GM21576 (cell line): ENCODE measurements around the gene CNTNAP2.

Experiments used
- ATAC-seq: cut with Tn5 transposase; IDR thresholded peaks from one replicate; pipeline ENCODE4 v1.9.1; 2021; ENCODE audit warnings: mild to moderate bottlenecking, moderate library complexity; ENCODE audit not compliant: unreplicated experiment

Gene CNTNAP2

DNA sequence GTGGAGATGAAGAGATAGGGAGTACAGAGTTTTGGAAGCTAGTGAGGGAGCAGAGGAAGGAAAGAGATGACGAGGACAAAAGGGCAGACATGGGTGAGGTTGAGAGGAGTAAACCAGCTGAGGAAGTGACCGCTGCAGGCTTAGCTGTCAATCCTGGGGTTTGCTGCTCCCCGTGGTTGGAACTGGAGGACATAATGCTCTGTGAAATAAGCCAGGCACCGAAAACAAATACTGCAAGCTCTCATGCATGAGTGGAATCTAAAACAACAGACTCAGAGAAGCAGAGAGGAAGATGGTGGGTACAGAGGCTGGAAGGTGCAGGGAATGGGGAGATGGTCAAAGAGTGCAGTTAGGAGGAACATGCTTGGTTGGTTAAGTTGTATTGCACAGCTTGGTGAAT is 1991.8 kb downstream of the CNTNAP2 start:
- no peak for ATAC-seq

GRCh38 chr7:148110097-148110868 is 1993.7 kb downstream of the CNTNAP2 start:
- no peak for ATAC-seq

DNA sequence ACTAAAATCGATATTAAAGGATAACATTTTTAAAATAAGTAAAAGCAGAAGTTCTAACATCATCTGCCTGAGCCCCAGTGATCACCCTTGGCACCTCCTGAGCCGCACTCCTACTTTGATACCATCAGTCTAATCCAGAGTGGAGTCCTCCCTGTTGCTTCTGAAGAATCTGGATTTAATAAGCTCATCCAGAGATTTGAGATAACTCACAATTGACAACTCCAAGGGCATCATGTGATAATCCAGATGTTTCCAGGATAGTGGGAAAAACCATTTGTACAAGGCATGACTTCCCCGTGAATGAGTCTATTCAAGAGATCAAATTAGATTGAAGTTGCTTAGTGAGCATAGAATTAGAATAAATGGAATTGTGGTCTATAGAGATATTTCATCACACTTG is 1998.2 kb downstream of the CNTNAP2 start:
- no peak for ATAC-seq

- ATAC-seq = no peak
These were observed 1998.7 kb downstream of the CNTNAP2 start for GRCh38 chr7:148115308-148115707.

DNA sequence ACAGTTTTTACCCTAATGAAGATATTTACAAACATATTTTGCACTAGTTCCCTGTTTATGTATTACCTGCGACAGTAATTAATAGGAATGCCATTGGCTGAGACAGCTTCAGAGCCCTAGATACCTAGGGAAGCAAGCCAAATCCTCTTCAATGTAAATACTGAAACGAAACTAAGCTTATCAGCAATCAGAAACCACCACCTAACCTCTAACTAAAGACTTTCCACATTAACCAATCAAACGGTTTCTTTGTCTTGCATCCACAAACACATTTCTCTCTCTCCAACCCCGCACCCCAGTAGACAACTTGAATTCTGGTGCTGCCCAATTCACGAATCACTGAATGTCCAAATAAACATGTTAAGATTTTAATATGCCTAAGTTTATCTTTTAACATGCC is 1999.6 kb downstream of the CNTNAP2 start:
- ATAC-seq = no peak

- ATAC-seq = no peak
These were observed 2000.3 kb downstream of the CNTNAP2 start for GRCh38 chr7:148116829-148117403.

DNA sequence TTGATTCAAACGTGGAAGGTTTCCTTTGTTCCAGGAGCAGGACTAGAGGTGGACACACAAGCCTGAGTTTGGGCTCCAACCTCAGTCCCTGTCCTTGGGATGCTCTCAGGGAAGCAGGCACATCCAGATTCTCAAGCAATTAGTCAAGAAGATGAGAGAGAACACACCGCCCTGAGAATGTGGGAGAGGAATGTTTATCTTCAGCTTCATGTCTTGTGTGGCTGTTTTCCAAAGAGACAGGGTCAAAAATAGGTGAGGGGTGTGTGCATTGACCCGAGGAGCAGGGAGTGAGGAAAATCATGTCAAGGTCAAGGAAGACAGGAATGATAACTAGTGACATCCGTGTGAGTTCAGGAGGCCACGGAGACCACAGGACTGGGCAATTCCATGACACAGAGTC is 2001.8 kb downstream of the CNTNAP2 start:
- ATAC-seq = no peak

- no peak for ATAC-seq
These were observed 2004.8 kb downstream of the CNTNAP2 start for GRCh38 chr7:148121401-148121800.

DNA sequence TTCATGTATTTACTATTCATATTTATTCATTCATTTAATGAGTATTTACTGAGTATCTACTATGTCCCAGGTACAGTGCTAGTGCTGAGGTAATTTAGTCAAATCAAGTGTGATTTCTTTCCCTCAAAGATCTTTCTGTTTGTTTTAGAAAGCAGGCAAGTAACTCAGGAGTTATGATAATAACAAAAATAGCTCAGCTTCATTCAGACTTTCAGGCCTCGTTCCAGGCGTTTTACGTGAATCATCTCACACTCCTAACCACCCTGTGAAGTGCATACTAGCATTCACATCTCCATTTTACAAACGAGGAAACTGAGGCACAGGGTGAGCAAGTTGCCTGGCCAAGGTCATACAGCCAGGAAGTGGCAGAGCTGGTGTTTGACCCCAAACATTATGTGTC is 2005.2 kb downstream of the CNTNAP2 start:
- no peak for ATAC-seq

- no peak for ATAC-seq
These were observed 2007.9 kb downstream of the CNTNAP2 start for GRCh38 chr7:148124477-148124876.

DNA sequence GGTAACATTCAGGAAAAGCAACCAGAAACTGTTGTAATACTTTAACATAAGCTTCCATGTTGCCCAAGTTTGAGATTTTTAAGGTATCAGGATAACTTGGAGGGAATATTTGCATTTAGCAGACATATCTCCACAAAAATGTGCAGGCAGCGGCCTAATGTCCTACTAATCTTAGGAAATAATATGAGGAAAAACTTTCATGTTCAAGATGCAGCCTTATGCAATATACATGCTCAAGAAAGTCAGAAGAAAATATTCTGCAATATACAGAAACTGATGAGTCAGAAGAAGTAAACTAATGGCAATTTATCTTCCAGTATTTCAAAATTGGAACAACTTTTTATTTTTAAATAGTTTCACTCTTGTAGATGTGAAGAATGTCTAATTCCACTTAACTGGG is 2010.8 kb downstream of the CNTNAP2 start:
- no peak for ATAC-seq

GRCh38 chr7:148129023-148129422 is 2012.4 kb downstream of the CNTNAP2 start:
- no peak for ATAC-seq

DNA sequence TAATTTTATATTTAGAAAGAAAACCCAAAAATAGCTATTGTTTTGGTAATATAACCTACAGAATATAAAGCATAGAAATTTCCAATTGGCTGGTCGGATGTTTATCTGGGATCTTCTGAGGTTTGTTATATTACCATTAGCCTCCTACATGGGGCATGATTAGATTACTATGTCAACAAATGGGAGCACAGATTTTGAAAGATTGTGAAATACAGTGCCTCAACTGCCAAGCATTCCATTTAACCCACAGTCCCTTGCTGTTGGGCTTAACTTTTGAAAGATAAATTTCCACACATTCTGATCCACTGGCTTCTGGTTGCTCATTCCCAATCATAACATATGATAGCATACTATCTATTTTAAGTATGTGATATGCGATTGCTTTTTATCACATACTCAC is 2018.5 kb downstream of the CNTNAP2 start:
- ATAC-seq = no peak

DNA sequence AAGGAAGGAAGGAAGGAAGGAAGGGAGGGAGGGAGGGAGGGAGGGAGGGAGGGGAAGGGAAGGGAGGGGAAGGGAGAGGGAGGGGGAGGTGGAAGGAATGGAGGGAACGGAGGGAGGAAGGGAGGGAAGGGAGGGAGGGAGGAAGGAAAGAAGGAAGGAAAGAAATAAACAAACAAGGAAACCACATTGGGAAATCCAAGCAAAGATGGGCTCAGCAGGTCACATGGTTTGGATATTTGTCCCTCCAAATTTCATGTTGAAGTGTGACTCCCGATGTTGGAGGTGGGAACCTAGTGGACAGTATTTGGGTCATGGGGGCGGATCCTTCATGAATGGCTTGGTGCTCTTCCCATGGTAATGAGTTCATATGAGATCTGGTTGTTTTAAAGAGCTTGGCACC is 2019.4 kb downstream of the CNTNAP2 start:
- no peak for ATAC-seq

GRCh38 chr7:148142660-148143248 is 2026.2 kb downstream of the CNTNAP2 start:
- ATAC-seq = peak; percentile 64

DNA sequence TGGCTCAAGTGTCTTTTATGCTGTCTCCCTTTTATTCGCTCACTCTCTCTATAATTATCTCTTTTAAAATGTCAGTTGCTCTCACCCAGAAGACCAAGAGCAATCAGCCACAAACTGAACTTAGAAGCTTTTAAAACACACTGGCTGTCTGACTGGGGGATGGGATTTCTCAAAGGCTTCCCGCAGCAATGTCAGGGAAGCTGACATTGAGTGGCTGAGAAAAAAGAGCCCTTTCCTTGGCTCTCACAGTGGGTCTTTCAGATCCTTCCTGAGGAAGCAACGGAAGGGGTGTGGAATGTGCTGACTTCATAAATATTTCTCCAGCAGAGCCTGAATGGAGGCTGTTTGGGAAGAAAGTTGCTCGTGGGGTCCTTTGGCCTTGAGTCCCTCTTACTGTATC is 2028.2 kb downstream of the CNTNAP2 start:
- no peak for ATAC-seq

DNA sequence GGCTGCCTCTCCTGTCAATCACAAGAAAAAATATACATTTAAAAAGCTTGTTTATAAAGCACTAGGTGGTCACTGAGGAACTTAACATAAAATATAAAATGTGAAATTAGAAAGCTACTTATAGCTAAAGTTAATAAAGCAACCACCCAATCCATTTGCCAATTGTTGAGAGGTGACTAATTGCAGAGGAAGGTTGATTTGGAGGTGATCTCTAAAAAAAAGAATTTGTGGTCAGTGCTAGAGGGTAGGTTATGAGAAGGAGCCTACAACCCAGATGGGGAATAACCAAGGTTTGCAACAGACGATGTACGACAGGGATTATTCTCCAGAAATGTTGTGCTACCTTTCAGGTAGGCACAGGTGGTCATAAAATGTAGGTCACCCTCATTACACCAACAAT is 2029.7 kb downstream of the CNTNAP2 start:
- no peak for ATAC-seq

DNA sequence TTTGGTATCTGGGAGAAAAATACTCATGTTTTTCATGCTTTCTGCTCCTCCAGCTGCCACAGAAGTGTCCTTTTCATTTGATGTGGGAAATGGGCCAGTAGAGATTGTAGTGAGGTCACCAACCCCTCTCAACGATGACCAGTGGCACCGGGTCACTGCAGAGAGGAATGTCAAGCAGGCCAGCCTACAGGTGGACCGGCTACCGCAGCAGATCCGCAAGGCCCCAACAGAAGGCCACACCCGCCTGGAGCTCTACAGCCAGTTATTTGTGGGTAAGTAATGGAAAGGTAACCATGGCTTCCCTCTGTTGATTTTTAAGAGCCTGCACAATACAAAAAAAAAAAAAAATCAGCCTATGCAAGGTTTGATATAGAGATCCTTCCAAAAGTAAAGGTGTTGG is 2030.8 kb downstream of the CNTNAP2 start:
- ATAC-seq = no peak

DNA sequence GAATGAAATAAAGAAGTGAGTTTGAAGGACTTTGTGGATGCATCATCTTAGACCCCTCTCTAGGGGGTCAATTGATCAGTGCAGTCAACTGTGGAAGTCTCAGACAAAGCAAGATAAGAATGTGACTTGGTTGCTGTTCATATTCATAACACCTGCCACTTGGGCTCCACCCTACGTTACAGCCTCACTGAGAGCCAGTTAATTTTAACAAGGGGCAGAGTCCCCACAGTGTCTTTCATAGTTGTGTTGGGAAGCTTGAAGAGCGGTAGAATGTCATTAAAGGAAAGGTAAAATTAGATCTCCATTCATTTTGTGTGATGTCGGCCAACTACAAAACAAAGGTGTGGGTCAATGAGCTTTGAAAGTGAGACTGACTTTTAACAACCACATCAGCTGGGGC is 2031.9 kb downstream of the CNTNAP2 start:
- ATAC-seq = no peak

GRCh38 chr7:148149730-148150129 is 2033.1 kb downstream of the CNTNAP2 start:
- no peak for ATAC-seq

DNA sequence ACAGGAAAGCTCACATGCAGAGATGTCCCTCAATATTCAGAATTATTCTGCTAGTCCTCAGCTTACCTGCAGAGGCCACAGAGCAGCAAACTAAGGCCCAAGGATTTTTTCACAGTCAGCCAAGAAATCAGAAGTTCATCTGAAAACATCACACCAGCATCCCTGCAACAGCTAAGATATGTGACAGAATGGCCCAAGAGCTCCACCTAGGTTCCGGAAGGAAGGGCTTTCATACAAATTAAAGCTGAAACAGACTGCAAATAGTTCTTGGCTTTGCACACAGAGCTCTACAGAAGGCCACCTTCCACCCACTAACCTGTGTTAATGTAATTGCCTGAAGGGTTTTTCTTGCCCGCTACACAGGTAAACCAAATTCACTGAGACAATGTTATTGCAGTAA is 2035.2 kb downstream of the CNTNAP2 start:
- ATAC-seq = no peak

DNA sequence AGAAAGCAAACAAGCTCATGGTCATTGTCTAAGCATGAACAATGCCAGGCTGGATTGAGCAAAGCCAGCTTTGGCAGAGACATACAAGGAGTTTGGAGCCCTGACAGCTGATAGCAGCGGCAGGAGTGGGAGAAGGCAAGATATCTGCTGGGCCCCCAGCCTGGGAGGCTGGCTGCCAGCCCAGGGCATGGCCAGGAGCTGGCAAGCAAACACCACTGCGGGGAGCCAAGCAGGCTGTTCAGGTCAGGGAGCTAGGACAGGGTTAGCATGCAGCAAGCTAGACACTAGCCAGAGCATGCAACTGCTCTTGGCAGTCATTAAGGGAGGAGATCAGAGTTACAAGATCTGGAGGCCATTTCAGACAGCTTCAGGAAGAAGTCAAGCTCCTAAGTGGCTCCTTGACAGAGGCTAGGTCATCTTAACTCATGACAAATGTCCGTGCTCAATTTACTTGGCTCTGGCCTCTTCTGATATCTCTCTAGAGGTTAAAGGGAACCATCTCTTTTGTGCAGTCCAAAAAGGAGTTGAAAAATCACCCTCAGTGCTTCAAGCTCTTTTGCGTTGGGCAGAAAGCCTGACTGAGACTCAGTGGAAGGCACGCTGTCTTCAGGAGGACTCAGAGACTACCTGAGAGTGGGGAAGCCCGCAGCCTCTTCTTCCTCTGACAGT is 2037.1 kb downstream of the CNTNAP2 start:
- no peak for ATAC-seq
